GM21526 (cell line): ENCODE measurements around the gene FAM184A.
"Not testable (repeated sequence)": the region's sequence is repeated elsewhere in the genome, so short reads cannot be mapped to it uniquely, and the experiment has no call there.

Experiments
- ATAC-seq: cut with Tn5 transposase; IDR thresholded peaks from one replicate; pipeline ENCODE4 v1.9.1; 2021; ENCODE audit warnings: moderate library complexity; ENCODE audit not compliant: unreplicated experiment, low FRiP score

FAM184A gene

GRCh38 chr6:119020597-119021561 lies 57.6 kb downstream of the FAM184A start:
- ATAC-seq: no peak

- ATAC-seq: not testable (repeated sequence)
Observed at GRCh38 chr6:119015165-119015564, 63.3 kb downstream of the FAM184A start.

- no peak for ATAC-seq
Observed at GRCh38 chr6:119012521-119012920, 65.9 kb downstream of the FAM184A start.

DNA sequence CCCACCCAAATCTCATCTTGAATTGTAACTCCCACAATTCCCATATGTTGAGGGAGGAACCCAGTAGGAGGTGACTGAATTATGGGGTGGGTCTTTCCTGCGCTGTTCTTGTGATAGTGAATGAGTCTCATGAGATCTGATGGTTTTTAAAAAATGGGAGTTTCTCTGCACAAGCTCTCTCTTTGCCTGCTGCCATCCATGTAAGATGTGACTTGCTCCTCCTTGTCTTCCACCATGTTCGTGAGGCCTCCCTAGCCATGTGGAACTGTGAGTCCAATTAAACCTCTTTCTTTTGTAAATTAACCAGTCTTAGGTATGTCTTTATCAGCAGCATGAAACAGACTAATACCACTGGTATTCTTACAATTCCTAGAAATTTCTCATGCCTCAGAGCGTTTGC lies 69.2 kb downstream of the FAM184A start:
- ATAC-seq: not testable (repeated sequence)

DNA sequence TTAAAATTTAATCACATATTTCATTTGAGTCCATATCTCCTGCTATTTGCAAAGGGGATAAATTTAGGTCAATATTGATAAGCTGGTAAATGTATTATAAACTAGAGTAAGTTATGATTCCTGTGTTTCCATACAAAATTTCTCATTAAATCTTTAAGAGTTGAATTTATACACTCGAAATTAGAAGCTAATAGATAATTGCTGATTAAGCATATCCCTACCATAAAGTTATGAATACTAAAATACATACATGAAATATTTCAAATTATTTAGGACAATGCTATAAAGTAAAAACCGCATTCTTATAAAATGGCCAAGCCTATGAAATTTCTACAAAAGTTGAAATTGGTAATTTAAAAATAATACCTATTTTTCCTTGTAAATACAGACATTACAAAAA lies 71.5 kb downstream of the FAM184A start:
- no peak for ATAC-seq

- ATAC-seq: no peak
Observed at GRCh38 chr6:119002069-119002468, 76.4 kb downstream of the FAM184A start.

DNA sequence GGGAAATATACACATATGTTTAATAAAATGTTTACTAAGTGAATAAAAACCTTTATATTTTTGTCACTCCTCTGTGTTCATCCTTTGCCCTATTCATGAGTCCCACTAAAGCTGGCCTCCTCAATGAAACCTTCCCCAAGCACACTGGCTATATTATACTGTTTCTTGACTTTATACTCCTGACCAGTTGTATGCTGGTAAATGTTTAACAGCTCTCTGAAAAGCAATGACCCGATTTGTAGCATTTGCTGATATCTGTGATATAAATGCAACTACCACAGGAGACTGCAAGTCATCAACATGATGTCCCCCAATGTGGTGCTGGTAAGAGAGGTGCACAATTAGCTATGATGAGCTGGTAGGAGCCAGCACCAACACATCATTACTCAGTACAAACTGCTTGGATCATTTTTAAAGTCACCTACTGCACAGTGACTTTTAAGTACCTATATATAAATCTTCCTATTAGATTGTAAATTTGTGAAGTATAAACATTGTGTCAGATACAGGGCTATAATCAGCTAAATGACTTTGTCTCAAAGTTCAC lies 78.9 kb downstream of the FAM184A start:
- no peak for ATAC-seq

- ATAC-seq: not testable (repeated sequence)
Observed at GRCh38 chr6:118997426-118997825, 81.0 kb downstream of the FAM184A start.

DNA sequence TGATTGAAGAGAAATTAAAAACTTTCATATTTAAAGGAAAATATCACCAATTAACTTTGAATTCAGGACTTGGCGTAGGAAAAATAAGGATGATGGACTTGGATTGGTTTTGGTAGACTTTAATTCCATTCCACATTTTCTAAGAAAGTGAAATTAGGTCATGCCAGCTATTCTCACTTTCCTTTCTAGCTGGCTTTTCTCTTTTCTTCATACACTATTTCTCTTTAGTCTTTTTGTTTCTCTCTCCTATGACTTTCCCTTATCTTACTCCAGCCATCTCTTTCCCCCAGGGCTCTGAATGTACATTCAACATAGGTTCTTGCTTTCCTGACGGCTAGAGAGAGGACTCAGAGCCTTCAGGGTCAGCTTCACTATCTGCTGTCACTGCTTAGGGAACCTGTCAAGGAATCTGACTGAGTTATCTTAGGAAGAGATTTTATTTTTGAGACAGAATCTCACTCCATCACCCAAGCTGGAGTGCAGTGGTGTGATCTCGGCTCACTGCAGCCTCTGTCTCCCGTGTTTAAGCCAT lies 82.1 kb downstream of the FAM184A start:
- no peak for ATAC-seq

GRCh38 chr6:118993803-118994251 lies 84.6 kb downstream of the FAM184A start:
- no peak for ATAC-seq

DNA sequence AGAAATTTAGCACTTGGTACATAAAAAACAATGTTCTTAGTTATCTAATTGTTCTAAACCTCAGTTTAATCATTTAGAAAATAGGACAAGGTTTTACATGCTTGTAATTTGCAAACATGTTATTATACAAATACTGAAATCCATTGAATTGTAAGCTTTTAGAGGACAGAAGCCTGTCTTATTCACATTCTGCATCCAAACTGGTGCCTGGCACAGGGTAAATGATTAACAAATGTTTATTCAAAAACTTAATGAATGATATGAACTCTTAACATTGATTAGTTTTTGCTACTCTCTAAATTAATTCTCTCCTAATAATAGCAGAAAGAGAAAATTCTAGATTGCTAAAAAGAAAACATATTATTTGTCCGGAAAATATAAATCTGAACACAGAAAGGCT lies 85.1 kb downstream of the FAM184A start:
- ATAC-seq: no peak

DNA sequence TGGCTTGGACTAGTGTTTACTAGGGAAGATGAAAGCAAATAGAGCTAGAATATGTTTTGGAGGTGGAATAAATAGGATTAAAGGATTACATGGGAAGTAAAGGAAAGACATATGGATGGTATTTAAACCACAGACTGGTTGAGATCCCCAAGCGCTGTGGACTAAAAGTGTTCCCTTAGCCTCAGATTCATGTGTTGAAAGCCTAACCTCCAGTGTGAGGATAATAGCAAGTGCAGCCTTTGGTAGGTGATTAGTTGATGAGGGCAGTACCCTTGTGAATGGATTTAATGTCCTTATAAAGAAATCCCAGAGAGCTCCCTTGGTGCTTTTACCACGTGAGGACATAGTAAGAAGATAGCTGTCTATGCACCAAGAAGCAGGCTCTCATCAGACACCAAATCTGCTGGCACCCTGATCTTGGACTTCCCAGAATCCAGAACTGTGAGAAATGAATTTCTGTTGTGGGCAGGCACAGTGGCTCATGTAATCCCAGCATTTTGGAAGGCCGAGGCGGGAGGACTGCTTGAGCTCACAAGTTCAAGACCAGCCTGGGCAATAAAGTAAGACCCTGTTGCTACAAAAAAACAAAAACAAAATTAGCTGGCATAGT lies 86.2 kb downstream of the FAM184A start:
- ATAC-seq: no peak

- no peak for ATAC-seq
Observed at GRCh38 chr6:118986312-118986711, 92.2 kb downstream of the FAM184A start.

DNA sequence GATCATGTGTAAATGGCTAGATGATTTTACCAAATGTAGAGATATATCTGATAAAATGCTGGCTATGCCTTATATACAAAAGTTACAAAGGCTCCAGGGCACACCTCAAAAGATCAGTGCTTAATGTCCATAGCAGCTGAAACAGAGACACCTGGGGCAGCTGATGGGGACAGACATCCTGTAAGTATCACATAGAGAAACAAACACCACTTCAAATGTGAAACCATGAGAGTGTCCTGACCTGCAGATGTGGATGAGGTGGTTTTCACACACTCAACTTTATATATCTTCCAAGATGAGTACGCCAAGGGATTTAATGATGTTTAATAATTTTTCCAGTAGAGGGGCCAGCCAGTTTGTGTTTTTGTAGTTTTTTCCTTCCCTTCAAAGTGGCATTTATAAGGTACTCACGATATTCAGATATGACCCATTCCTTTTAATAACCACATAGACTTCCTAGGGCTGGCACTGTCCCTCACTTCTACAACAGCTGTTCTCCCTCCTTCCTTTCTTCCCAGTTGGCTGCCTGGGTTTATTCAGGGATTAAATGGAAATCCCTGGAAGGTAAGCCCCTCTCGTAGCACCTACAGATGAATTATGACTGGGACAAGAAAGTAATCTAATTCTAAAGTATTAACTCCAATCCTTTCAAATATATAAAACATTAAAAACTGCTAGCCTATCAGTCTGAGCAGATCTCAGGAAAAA lies 93.2 kb downstream of the FAM184A start:
- ATAC-seq: no peak

DNA sequence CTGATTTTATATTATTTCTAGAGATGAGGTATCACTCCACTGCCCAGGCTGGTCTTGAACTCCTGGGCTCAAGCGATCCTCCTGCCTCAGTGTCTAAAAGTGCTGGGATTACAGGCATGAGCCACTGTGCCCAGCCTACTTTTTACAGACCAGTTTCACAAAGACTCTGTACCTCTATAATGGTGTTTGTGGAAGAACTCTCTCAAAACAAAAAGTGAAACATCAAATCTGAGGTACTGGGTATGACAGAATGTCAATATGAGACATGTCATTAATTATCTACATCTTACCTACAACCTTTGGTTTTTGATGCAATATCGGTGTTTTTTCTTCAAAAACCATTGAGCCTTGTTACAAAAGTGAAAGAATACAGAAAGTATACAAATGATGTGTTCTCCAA lies 94.1 kb downstream of the FAM184A start:
- ATAC-seq: no peak

- no peak for ATAC-seq
Observed at GRCh38 chr6:118982575-118982911, 95.9 kb downstream of the FAM184A start.

DNA sequence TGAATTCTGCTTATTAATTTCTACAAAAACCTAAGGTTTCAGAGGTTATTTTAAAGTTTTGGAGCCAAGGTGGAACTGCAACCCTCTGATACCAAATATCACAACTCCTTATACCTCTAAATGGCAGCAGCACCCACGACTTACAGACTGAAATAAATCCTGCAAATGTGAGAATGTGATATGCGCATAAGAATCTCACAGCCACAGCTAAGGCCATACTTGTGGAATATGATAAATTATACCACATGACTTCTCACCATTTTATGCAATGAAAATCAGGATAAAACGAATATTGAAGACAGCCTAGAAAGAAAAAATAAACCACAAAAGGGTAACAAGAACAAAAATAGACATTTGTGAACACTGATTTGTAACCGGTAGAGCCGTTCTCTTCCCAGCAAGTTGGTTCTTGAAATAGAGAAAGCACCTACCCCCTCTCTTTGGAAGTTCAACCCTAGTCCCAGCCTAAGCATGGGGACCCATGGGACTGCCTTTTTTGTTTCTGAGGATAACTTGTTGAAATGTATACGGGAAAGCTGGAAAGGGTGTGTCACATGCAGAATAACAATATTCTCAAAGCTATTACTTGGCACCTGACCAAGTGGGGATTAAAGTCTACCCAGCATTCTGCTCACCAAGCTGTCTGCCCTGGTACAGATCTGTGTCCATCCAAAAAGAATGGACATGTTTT lies 96.4 kb downstream of the FAM184A start:
- ATAC-seq: no peak

GRCh38 chr6:118980063-118980462 lies 98.4 kb downstream of the FAM184A start:
- no peak for ATAC-seq

DNA sequence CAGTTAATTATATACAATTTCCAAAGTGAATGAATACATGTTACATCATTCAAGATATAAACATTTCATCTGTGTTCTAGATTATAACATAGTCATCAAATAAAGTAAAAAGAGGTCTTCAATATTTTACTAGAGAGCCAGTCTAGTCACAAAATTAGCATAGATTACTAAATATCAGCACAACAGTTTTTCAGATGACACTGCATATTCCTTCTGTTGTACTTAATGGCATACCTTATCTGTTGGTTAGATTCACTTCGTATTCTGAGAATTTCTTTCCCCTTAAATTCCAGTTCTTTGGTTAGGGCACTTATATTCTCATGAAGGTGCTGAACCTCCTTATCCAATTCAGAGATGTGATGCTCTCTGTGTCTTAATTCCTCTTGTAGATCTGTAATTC lies 103.7 kb downstream of the FAM184A start:
- no peak for ATAC-seq

DNA sequence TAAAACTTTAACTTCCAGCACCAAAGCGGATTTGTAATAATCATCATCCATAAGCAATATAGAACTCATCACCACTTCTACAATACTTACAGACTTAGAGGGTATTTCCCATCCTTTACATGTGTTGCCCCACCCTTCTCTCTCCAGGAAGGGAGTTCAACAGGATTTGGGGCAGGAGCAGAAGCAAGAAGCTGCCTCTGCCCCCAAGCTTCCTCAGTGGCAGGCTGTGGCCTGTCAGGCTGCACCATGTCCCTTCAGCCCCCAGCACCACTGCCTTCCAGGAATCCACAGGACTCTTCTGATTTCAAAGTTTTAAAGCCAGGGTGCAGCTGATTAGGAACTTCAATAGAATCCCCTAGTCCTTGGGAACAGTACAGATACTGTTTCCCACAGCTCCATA lies 106.8 kb downstream of the FAM184A start:
- ATAC-seq: no peak
